Uterus (tissue), 4 donors: Measurements from ENCODE around the gene NRF1. TPM values are rescaled to one million over a fixed set of nuclear protein-coding genes. Genes with fewer than 3 reads are reported as not detected.

Experiments
- DNase-seq, 2 donors: peaks; one replicate each; pipeline ENCODE4 v3.0.0-alpha.2; 2019 to 2020
- H3K27ac ChIP-seq, 2 donors: fragments of 200-600 bp; sonication (generic); 1 replicate in 1 of 2; 2 replicates in 1 of 2; pipeline ENCODE4 v1.5.1; 2016 to 2018
- H3K27me3 ChIP-seq, 2 donors: fragments of 200-600 bp; sonication (generic); one replicate each; pipeline ENCODE4 v1.5.1; 2018 to 2019; ENCODE audit warnings: control low read depth in 1 of 2
- H3K36me3 ChIP-seq, 2 donors: fragments of 200-600 bp; sonication (generic); one replicate each; pipeline ENCODE4 v1.5.1; 2019; ENCODE audit warnings: control low read depth in 1 of 2
- H3K4me1 ChIP-seq, 2 donors: fragments of 200-600 bp; sonication (generic); one replicate each; pipeline ENCODE4 v1.5.1; 2018 to 2019; ENCODE audit warnings: control low read depth in 1 of 2
- H3K4me3 ChIP-seq, 2 donors: fragments of 200-600 bp; sonication (generic); 1 replicate in 1 of 2; 2 replicates in 1 of 2; pipeline ENCODE4 v1.5.1; 2018 to 2019; ENCODE audit warnings: mild to moderate bottlenecking in 1 of 2
- H3K9me3 ChIP-seq, 2 donors: fragments of 200-600 bp; sonication (generic); one replicate each; pipeline ENCODE4 v1.5.1; 2019; ENCODE audit warnings: control low read depth in 1 of 2
- POLR2A ChIP-seq, 2 donors: fragments of 450-650 bp; IDR thresholded peaks; one replicate each; pipeline ENCODE4 v1.6.1; 2016; ENCODE audit warnings: antibody characterized with exemption in 2 of 2, mild to moderate bottlenecking in 1 of 2, moderate library complexity in 1 of 2
- intact Hi-C: fragments of 100-400 bp; cut with DNase I; formaldehyde crosslinking; loops from one replicate; pipeline ENCODE4 v1.15.1; 2023; ENCODE audit warnings: low total_unique reads
- total RNA-seq, 4 donors: library from RNA; depleted of rRNA in 3 of 4; stranded (reverse); fragments of >200 nt in 3 of 4; gene quantifications; one replicate each; pipeline versions ENCODE4 v1.1.0 to v1.2.4, GENCODE V29; 2014 to 2023
- TF ChIP-seq, protein P1 (sequence below), 4 experiments: fragments of 200-600 bp in 2 of 4; fragments of 450-650 bp in 2 of 4; sonication (generic) in 2 of 4; IDR thresholded peaks; one replicate each; pipeline ENCODE4 v1.5.1; 2016 to 2019; ENCODE audit warnings: antibody characterized with exemption in 4 of 4, mild to moderate bottlenecking in 2 of 4, moderate library complexity in 1 of 4
- donor health status: DM: yes; HTN: yes; CAD: no.

NRF1 gene
- total RNA-seq, 4 donors from 2014 or later = 18.2 to 56.5 (median 40.4) TPM

GRCh38 chr7:129783584-129783919 lies 172.0 kb downstream of the NRF1 start:
- no peak for DNase-seq
- Histone ChIP-seq H3K36me3 (no peaks in the 10 kb centered on the region), H3K27ac (no peak overlapping the region), H3K27me3 (peaks cover 36 to 74% of the 10 kb centered on the region in 2 donors), H3K4me1 (peaks cover 0 to 28% of the 10 kb centered on the region in 2 donors), H3K9me3 (no peaks in the 10 kb centered on the region), H3K4me3 (no peak overlapping the region)
- TF ChIP-seq, protein P1, sequence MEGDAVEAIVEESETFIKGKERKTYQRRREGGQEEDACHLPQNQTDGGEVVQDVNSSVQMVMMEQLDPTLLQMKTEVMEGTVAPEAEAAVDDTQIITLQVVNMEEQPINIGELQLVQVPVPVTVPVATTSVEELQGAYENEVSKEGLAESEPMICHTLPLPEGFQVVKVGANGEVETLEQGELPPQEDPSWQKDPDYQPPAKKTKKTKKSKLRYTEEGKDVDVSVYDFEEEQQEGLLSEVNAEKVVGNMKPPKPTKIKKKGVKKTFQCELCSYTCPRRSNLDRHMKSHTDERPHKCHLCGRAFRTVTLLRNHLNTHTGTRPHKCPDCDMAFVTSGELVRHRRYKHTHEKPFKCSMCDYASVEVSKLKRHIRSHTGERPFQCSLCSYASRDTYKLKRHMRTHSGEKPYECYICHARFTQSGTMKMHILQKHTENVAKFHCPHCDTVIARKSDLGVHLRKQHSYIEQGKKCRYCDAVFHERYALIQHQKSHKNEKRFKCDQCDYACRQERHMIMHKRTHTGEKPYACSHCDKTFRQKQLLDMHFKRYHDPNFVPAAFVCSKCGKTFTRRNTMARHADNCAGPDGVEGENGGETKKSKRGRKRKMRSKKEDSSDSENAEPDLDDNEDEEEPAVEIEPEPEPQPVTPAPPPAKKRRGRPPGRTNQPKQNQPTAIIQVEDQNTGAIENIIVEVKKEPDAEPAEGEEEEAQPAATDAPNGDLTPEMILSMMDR (IDR thresholded peaks at IDR 0.05) = no peak
- intact Hi-C loops = no loop called here

- no peak for TF ChIP-seq POLR2A (IDR thresholded peaks at IDR 0.05)
- TF ChIP-seq, protein P1 (IDR thresholded peaks at IDR 0.05) = no peak
- intact Hi-C loops = no loop called here
- DNase-seq = no peak
- Histone ChIP-seq H3K9me3 (no peaks in the 10 kb centered on the region), H3K36me3 (no peaks in the 10 kb centered on the region), H3K27ac (no peak overlapping the region), H3K4me3 (no peak overlapping the region), H3K27me3 (peaks cover 31 to 68% of the 10 kb centered on the region in 2 donors), H3K4me1 (peaks cover 0 to 19% of the 10 kb centered on the region in 2 donors)
Measured at GRCh38 chr7:129784437-129784782, 172.9 kb downstream of the NRF1 start.

- TF ChIP-seq POLR2A (IDR thresholded peaks at IDR 0.05) = no peak
- TF ChIP-seq, protein P1 (IDR thresholded peaks at IDR 0.05) = no peak
- no peak for DNase-seq
- Histone ChIP-seq H3K27ac (no peak overlapping the region), H3K4me1 (peaks cover 0 to 13% of the 10 kb centered on the region in 2 donors), H3K9me3 (no peaks in the 10 kb centered on the region), H3K4me3 (no peak overlapping the region), H3K36me3 (no peaks in the 10 kb centered on the region), H3K27me3 (peaks cover 26 to 68% of the 10 kb centered on the region in 2 donors)
- intact Hi-C loops = no loop called here
Measured at GRCh38 chr7:129784783-129785684, 173.5 kb downstream of the NRF1 start.

GRCh38 chr7:129785685-129786514 lies 174.4 kb downstream of the NRF1 start:
- H3K4me3 ChIP-seq = no peak overlapping the region
- no peaks in the 10 kb centered on the region for H3K36me3 ChIP-seq
- intact Hi-C loops = no loop called here
- TF ChIP-seq, protein P1 (IDR thresholded peaks at IDR 0.05) = no peak
- no peak for TF ChIP-seq POLR2A (IDR thresholded peaks at IDR 0.05)
- no peak for DNase-seq
- no peaks in the 10 kb centered on the region for H3K9me3 ChIP-seq
- peaks cover 17 to 61% of the 10 kb centered on the region in 2 donors for H3K27me3 ChIP-seq
- peaks cover 0 to 5% of the 10 kb centered on the region in 2 donors for H3K4me1 ChIP-seq
- H3K27ac ChIP-seq = no peak overlapping the region
